ENCODE data around the gene ATF6. TPM values are rescaled to one million over a fixed set of nuclear protein-coding genes. Genes with fewer than 3 reads are reported as not detected.
"Not testable (repeated sequence)": the region's sequence is repeated elsewhere in the genome, so short reads cannot be mapped to it uniquely, and the experiment has no call there.

Gene ATF6
- total RNA-seq, 2 experiments from 2014 or later = 20.8 to 23.0 TPM

GRCh38 chr1:161787355-161787754 lies 21.2 kb downstream of the ATF6 start:
- CTCF ChIA-PET = no interaction called here
- no peak overlapping the region for H3K27ac Mint-ChIP-seq
- intact Hi-C loops (cut with micrococcal nuclease) = no loop called here

GRCh38 chr1:161790587-161791317 lies 24.6 kb downstream of the ATF6 start:
- DNase-seq = no peak
- ChIA-PET POLR2A (no interaction called here), CTCF (interaction anchor here (2.0 to 4.6 kb wide), 2 partner anchors 89 to 246 kb away, joined by 5 to 144 read pairs; no protein-coding TSS in a partner anchor)
- H3K4me3 Mint-ChIP-seq = no peak overlapping the region
- no peaks in the 10 kb centered on the region for H3K27me3 Mint-ChIP-seq
- H3K36me3 Mint-ChIP-seq = peaks cover 40% of the 10 kb centered on the region
- H3K9me3 Mint-ChIP-seq = no peaks in the 10 kb centered on the region
- intact Hi-C loops (cut with micrococcal nuclease) = no loop called here
- H3K27ac Mint-ChIP-seq = no peak overlapping the region
- peaks cover 22% of the 10 kb centered on the region for H3K4me1 Mint-ChIP-seq (ENCODE audit: low read depth)

More at GRCh38 chr1:161787355-161787754, 21.2 kb downstream of the ATF6 start:
- Mint-ChIP-seq H3K27me3 (no peaks in the 10 kb centered on the region), H3K9me3 (no peaks in the 10 kb centered on the region), H3K36me3 (peaks cover 35% of the 10 kb centered on the region), H3K4me3 (no peak overlapping the region), H3K4me1 (ENCODE audit: low read depth) (peaks cover 12% of the 10 kb centered on the region)
- POLR2A ChIA-PET = no interaction called here
- DNase-seq = no peak

GRCh38 chr1:161791904-161792655 lies 26.0 kb downstream of the ATF6 start:
- Mint-ChIP-seq H3K27me3 (no peaks in the 10 kb centered on the region), H3K9me3 (no peaks in the 10 kb centered on the region), H3K27ac (no peak overlapping the region), H3K36me3 (peaks cover 35% of the 10 kb centered on the region), H3K4me3 (no peak overlapping the region), H3K4me1 (ENCODE audit: low read depth) (peaks cover 22% of the 10 kb centered on the region)
- intact Hi-C loops (cut with micrococcal nuclease) = loop anchor here (1.0 to 2.0 kb wide), 8 partner anchors 19 to 245 kb away; no protein-coding TSS in a partner anchor
- ChIA-PET POLR2A (interaction anchor here (1.5 kb wide), 1 partner anchor 245 kb away, joined by 6 read pairs; no protein-coding TSS in a partner anchor), CTCF (interaction anchor here (0.7 to 4.6 kb wide), 38 partner anchors 8 to 1523 kb away, joined by 3 to 144 read pairs (median 4); partner anchors contain the start of genes DUSP12 and OLFML2B)
- DNase-seq = no peak

GRCh38 chr1:161792740-161793139 lies 26.6 kb downstream of the ATF6 start:
- Mint-ChIP-seq H3K4me3 (no peak overlapping the region), H3K36me3 (peaks cover 41% of the 10 kb centered on the region), H3K9me3 (no peaks in the 10 kb centered on the region), H3K4me1 (ENCODE audit: low read depth) (peaks cover 22% of the 10 kb centered on the region), H3K27ac (peak overlapping the region; percentile 52), H3K27me3 (no peaks in the 10 kb centered on the region)
- ChIA-PET CTCF (interaction anchor here (0.7 to 4.6 kb wide), 39 partner anchors 9 to 1523 kb away, joined by 3 to 144 read pairs (median 4); partner anchors contain the start of genes DUSP12 and OLFML2B), POLR2A (interaction anchor here (0.5 to 1.5 kb wide), 2 partner anchors 122 to 244 kb away, joined by 4 to 6 read pairs; no protein-coding TSS in a partner anchor)
- no peak for DNase-seq
- intact Hi-C loops (cut with micrococcal nuclease) = loop anchor here (1.0 to 2.0 kb wide), 8 partner anchors 20 to 245 kb away; no protein-coding TSS in a partner anchor

DNA sequence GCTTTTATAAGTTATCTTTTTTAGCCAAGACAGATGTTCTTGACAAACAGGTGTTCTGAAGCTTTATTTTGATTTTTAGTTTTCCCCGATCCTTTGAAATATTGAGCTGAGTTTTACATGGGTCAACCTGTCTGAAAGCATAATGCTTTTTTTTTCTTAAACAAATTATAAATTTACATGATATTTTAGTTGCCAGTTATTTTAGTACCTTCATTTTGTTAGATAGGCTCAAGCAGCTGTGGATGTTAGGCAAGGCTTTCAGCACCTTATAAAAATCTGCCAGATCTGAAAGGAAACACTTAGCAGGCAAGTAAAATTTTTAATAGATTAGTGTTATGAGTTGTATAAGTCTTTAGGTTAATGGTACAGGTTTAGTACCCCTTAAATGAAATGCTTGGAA lies 33.7 kb downstream of the ATF6 start:
- CTCF ChIA-PET = no interaction called here
- Mint-ChIP-seq H3K27ac (no peak overlapping the region), H3K4me1 (ENCODE audit: low read depth) (peaks cover 11% of the 10 kb centered on the region), H3K27me3 (no peaks in the 10 kb centered on the region), H3K4me3 (no peak overlapping the region), H3K36me3 (peaks cover 42% of the 10 kb centered on the region), H3K9me3 (no peaks in the 10 kb centered on the region)
- no peak for DNase-seq
- POLR2A ChIA-PET = no interaction called here
- intact Hi-C loops (cut with micrococcal nuclease) = no loop called here

- intact Hi-C loops (cut with micrococcal nuclease) = loop anchor here (1.0 kb wide), 1 partner anchor 11 kb away; no protein-coding TSS in a partner anchor
- ChIA-PET CTCF (interaction anchor here (2.2 kb wide), 1 partner anchor 235 kb away, joined by 8 read pairs; no protein-coding TSS in a partner anchor), POLR2A (no interaction called here)
- no peak for DNase-seq
- Mint-ChIP-seq H3K4me3 (no peak overlapping the region), H3K4me1 (ENCODE audit: low read depth) (peaks cover 25% of the 10 kb centered on the region), H3K27me3 (no peaks in the 10 kb centered on the region), H3K36me3 (peaks cover 43% of the 10 kb centered on the region), H3K9me3 (no peaks in the 10 kb centered on the region), H3K27ac (no peak overlapping the region)
Observed at GRCh38 chr1:161801955-161802354, 35.8 kb downstream of the ATF6 start.

- CTCF ChIA-PET = interaction anchor here (2.2 kb wide), 1 partner anchor 234 kb away, joined by 8 read pairs; no protein-coding TSS in a partner anchor
- Mint-ChIP-seq H3K27ac (no peak overlapping the region), H3K27me3 (no peaks in the 10 kb centered on the region), H3K36me3 (peaks cover 38% of the 10 kb centered on the region), H3K4me1 (ENCODE audit: low read depth) (peaks cover 25% of the 10 kb centered on the region), H3K4me3 (no peak overlapping the region), H3K9me3 (no peaks in the 10 kb centered on the region)
- DNase-seq = no peak
- intact Hi-C loops (cut with micrococcal nuclease) = no loop called here
- POLR2A ChIA-PET = no interaction called here
Observed at GRCh38 chr1:161803181-161803580, 37.1 kb downstream of the ATF6 start.

DNA sequence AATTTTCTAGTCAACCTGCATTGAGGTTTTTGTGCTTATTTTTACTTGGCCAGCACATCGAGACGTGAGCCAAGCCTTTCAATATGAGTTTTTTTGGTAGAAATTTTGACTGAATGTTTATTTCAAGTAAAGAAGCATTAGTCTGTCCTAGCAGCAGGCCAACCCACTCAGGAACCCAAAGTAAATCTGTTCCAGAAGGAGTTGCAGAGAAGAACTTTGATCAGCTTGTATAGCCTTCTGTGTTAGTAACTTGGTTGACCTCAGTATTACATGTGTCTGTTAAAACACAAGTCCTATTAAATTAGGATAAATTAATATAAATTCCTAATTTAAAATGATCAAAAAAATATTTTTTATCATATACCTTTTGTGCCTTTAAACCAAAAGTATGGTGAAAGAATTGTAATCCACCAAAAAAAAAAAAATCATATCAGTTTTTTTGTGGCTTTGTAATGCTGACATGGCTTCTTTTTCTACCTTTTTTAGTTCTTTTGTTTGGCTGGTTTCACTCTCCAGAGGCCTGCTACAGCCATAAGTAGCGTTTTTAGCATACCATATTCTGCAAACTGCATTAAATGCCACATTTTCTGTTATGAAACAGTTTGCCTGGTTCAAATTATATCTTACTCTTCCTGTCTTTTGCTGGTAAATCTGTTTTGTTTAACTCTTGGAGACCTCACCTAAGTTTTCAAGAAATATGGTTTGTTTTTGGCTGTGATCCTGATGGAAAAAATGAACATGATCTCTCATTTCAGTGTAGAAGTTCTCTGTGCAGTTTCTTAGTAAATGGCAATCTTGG lies 39.5 kb downstream of the ATF6 start:
- Mint-ChIP-seq H3K4me1 (ENCODE audit: low read depth) (peaks cover 23% of the 10 kb centered on the region), H3K27me3 (no peaks in the 10 kb centered on the region), H3K4me3 (no peak overlapping the region), H3K36me3 (peaks cover 47% of the 10 kb centered on the region), H3K27ac (peak overlapping the region; percentile 33), H3K9me3 (peaks cover 16% of the 10 kb centered on the region)
- intact Hi-C loops (cut with micrococcal nuclease) = no loop called here
- CTCF ChIA-PET = interaction anchor here (1.2 to 1.6 kb wide), 2 partner anchors 13 to 232 kb away, joined by 3 to 5 read pairs; no protein-coding TSS in a partner anchor
- POLR2A ChIA-PET = no interaction called here
- DNase-seq = no peak

- CTCF ChIA-PET = interaction anchor here (1.0 kb wide), 1 partner anchor 16 kb away, joined by 3 read pairs; no protein-coding TSS in a partner anchor
- H3K4me3 Mint-ChIP-seq = not testable (repeated sequence)
- H3K9me3 Mint-ChIP-seq = peaks cover 18% of the 10 kb centered on the region
Observed at GRCh38 chr1:161809202-161809601, 43.1 kb downstream of the ATF6 start.

DNA sequence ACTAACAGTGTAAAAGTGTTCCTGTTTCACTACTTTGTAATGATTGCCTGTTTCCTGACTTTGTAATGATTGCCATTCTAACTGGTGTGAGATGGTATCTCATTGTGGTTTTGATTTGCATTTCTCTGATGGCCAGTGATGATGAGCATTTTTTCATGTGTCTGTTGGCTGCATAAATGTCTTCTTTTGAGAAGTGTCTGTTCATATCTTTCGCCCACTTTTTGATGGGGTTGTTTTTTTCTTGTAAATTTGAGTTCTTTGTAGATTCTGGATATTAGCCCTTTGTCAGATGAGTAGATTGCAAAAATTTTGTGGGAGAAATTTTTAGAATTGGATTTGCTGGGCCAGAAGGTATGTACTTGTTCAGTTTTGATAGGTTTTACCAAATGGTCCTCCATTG lies 43.5 kb downstream of the ATF6 start:
- CTCF ChIA-PET; H3K27me3 Mint-ChIP-seq; H3K4me3 Mint-ChIP-seq; H3K27ac Mint-ChIP-seq; intact Hi-C loops (cut with micrococcal nuclease); POLR2A ChIA-PET; DNase-seq: not testable (repeated sequence)
- Mint-ChIP-seq H3K4me1 (ENCODE audit: low read depth) (peaks cover 14% of the 10 kb centered on the region), H3K9me3 (peaks cover 18% of the 10 kb centered on the region), H3K36me3 (peaks cover 47% of the 10 kb centered on the region)

More at GRCh38 chr1:161809202-161809601, 43.1 kb downstream of the ATF6 start:
- H3K27me3 Mint-ChIP-seq; H3K27ac Mint-ChIP-seq; POLR2A ChIA-PET; DNase-seq; intact Hi-C loops (cut with micrococcal nuclease): not testable (repeated sequence)
- Mint-ChIP-seq H3K36me3 (peaks cover 47% of the 10 kb centered on the region), H3K4me1 (ENCODE audit: low read depth) (peaks cover 14% of the 10 kb centered on the region)

- H3K27ac Mint-ChIP-seq = no peak overlapping the region
- H3K9me3 Mint-ChIP-seq = peaks cover 18% of the 10 kb centered on the region
- intact Hi-C loops (cut with micrococcal nuclease) = no loop called here
- H3K4me1 Mint-ChIP-seq (ENCODE audit: low read depth) = peaks cover 12% of the 10 kb centered on the region
- DNase-seq = no peak
- POLR2A ChIA-PET = no interaction called here
- peaks cover 47% of the 10 kb centered on the region for H3K36me3 Mint-ChIP-seq
- CTCF ChIA-PET = no interaction called here
- no peak overlapping the region for H3K4me3 Mint-ChIP-seq
- H3K27me3 Mint-ChIP-seq = no peaks in the 10 kb centered on the region
Observed at GRCh38 chr1:161810780-161811179, 44.7 kb downstream of the ATF6 start.

All from activated CD4-positive, alpha-beta memory T cell treated with anti-CD3 and anti-CD28 coated beads for 36 hours (primary cell).